ENCODE data around the gene LARGE1. TPM values are rescaled to one million over a fixed set of nuclear protein-coding genes. Genes with fewer than 3 reads are reported as not detected.

Gene LARGE1
- total RNA-seq, 1 donor: 13.4 TPM

DNA sequence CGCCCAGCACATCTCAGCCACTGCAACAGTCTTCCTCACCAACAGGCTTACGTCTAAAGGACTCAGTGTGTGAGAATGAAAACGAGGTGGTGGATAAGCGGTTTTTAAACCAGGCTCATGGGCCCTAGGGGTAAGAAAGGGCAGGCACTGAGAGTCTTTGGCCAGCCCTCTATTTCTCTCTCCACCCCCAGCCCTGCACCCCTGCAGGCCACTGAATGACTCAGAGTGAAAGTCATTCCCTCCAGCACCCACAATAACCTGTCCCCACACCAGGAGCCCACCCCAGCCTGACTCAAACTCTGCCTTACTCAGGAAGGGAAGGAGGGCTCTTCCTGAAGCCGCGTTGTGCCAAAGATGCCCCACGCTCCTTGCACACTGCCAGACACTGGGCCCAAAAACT, 72.0 kb downstream of the LARGE1 start:
- no peak overlapping the region for H3K4me3 ChIP-seq (ENCODE audit: low read depth, low read length)
- TF ChIP-seq, protein P1, sequence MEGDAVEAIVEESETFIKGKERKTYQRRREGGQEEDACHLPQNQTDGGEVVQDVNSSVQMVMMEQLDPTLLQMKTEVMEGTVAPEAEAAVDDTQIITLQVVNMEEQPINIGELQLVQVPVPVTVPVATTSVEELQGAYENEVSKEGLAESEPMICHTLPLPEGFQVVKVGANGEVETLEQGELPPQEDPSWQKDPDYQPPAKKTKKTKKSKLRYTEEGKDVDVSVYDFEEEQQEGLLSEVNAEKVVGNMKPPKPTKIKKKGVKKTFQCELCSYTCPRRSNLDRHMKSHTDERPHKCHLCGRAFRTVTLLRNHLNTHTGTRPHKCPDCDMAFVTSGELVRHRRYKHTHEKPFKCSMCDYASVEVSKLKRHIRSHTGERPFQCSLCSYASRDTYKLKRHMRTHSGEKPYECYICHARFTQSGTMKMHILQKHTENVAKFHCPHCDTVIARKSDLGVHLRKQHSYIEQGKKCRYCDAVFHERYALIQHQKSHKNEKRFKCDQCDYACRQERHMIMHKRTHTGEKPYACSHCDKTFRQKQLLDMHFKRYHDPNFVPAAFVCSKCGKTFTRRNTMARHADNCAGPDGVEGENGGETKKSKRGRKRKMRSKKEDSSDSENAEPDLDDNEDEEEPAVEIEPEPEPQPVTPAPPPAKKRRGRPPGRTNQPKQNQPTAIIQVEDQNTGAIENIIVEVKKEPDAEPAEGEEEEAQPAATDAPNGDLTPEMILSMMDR (IDR thresholded peaks at IDR 0.05; ENCODE audit: insufficient read depth, low read depth, low read length): no peak
- no peak for DNase-seq (ENCODE audit: low read depth)

DNA sequence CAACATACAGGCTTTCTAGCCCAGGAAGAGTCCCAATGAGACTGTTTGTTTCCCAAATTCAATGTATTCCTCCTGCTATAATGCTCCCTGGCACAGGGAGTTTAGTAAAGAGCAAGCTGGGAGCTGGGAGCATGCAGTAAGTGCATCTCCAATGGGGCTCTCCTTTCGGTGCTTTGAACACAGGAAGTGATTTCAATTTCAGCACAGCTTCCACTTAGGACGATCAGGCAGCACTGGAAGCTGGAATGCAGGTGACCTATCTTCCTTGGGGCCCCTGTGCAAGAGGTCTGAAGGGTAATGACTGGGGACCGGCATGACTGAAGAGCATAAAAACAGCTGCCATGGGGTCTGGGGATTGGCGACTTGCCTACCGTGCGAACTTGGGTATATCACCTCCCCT, 76.0 kb downstream of the LARGE1 start:
- no peak for DNase-seq (ENCODE audit: low read depth)
- TF ChIP-seq, protein P1 (IDR thresholded peaks at IDR 0.05; ENCODE audit: insufficient read depth, low read depth, low read length): no peak
- no peak overlapping the region for H3K4me3 ChIP-seq (ENCODE audit: low read depth, low read length)

DNA sequence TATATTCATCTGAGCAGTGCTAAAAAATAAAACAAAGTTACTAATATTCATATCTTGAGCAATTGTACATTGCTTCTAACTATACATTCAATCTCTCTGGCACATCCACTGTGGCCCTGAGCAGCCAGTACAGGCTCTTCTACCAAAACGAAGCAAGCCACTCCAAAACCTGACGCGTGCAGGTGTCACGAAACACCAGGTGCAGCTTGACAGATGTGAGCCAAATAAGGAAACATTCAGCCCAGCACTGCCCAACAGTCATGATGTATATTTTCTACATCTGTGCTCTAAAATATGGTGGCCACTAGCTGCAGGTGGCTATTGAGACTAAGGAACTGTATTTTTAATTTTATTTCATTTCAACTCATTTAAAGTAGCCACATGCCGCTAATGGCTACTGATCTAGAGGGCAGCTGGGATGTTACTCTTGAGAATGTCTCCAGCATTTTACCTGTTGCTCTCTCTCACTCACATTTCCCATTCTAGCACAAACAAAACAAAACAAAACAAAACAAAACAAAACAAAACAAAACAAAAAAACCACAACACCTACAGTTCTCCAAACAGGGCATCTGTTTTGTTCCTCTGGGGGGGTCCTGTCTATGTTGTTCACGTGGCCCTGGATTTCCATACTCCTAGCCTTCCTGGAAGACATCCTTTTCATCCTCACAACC, 77.7 kb downstream of the LARGE1 start:
- no peak for DNase-seq (ENCODE audit: low read depth)
- TF ChIP-seq, protein P1 (IDR thresholded peaks at IDR 0.05; ENCODE audit: insufficient read depth, low read depth, low read length): no peak

DNA sequence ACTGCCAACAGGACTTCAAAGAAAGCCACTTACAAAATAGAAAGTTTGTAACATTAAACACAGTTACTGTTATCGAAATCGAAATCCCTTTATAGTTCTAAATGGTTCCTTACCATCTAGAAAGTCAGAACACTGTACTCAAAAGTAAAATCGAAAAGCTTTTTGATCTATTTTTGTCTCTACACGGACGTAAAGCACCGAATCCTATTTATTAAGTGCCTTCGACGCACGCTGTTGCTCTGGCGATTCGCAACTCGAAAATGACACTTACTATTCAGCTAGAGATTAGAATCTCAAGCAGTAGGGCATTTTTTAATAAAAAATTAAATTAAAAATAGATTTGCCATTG, 78.3 kb downstream of the LARGE1 start:
- TF ChIP-seq, protein P1 (IDR thresholded peaks at IDR 0.05; ENCODE audit: insufficient read depth, low read depth, low read length): no peak
- no peak for DNase-seq (ENCODE audit: low read depth)
- H3K4me3 ChIP-seq (ENCODE audit: low read depth, low read length): no peak overlapping the region

More for the DNA sequence above, 77.7 kb downstream of the LARGE1 start:
- no peak overlapping the region for H3K4me3 ChIP-seq (ENCODE audit: low read depth, low read length)

DNA sequence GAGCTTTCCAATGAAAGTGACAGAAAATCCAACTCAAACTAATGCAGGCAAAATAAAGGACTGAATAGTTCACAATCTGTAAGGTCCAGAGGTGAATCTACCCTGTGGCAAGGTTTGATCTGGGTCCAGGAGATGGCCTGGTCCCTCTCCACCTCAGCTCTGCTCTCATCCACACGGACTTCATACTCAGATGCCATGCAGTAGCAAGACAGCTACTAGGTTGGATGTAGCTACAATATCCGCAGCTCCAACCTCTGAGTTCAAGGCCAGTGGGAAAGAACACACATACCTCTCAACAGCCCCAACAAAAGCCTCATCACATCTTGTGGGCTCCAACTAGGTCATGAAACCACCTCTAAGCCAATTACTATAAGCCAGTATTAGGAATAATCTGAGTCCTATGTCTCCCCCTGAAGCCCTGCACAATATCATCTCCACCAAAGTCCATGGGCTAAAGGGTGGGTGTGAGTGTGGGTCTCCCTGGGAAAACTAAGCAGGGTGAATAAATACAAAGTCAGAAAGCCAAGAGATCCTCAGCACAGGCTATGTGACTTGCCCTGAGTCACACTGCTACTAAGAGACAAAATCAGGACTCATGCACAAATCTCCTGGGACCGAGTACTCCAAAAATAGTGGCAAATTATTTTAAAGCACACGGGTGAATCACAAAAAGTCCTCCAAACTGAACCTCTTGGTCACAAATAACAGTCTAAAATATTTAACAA, 78.8 kb downstream of the LARGE1 start:
- TF ChIP-seq, protein P1 (IDR thresholded peaks at IDR 0.05; ENCODE audit: insufficient read depth, low read depth, low read length): no peak
- DNase-seq (ENCODE audit: low read depth): no peak

DNA sequence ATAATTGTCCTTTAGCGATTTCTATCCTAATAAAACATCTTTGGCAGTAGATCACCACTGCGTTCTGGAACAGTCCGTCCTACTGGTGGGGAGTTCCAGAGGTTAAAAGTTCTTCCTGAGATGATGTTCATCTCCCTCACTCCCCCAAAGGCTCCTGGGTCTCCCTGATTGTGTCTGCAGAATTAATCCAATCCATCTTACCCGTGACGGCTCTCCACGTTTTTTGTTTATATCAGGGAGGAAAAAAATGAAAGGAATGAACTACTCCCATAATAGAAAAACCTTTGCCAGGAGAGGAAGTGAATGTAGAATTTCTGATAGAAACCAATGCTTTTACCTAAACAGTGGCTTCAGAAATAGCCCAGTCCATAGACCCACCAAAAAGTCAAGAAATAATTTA, 81.6 kb downstream of the LARGE1 start:
- DNase-seq (ENCODE audit: low read depth): no peak
- TF ChIP-seq, protein P1 (IDR thresholded peaks at IDR 0.05; ENCODE audit: insufficient read depth, low read depth, low read length): no peak

More for the DNA sequence above, 78.8 kb downstream of the LARGE1 start:
- H3K4me3 ChIP-seq (ENCODE audit: low read depth, low read length): no peak overlapping the region

More for the DNA sequence above, 81.6 kb downstream of the LARGE1 start:
- H3K4me3 ChIP-seq (ENCODE audit: low read depth, low read length): no peak overlapping the region
